DOHH2 (cell line): ENCODE measurements around the gene KCNQ1OT1.

Experiments used
- CTCF ChIP-seq: fragments of 200-600 bp; sonication (generic); IDR thresholded peaks from one replicate; pipeline ENCODE4 v1.5.1; 2014; ENCODE audit warnings: antibody characterized with exemption, mild to moderate bottlenecking, low read depth, low read length; ENCODE audit not compliant: poor library complexity, severe bottlenecking
- EZH2phosphoT487 ChIP-seq: fragments of 200-600 bp; sonication (generic); IDR thresholded peaks from 2 replicates; pipeline ENCODE4 v1.6.1; 2017; ENCODE audit warnings: borderline replicate concordance, mild to moderate bottlenecking, antibody characterized with exemption, low read length, moderate library complexity, mixed read lengths

- no peak for TF ChIP-seq CTCF
- TF ChIP-seq EZH2phosphoT487: no peak
Measured at GRCh38 chr11:2728663-2729332, 29.0 kb upstream of the KCNQ1OT1 start.
